ENCODE results near the gene CCT2.

DNA sequence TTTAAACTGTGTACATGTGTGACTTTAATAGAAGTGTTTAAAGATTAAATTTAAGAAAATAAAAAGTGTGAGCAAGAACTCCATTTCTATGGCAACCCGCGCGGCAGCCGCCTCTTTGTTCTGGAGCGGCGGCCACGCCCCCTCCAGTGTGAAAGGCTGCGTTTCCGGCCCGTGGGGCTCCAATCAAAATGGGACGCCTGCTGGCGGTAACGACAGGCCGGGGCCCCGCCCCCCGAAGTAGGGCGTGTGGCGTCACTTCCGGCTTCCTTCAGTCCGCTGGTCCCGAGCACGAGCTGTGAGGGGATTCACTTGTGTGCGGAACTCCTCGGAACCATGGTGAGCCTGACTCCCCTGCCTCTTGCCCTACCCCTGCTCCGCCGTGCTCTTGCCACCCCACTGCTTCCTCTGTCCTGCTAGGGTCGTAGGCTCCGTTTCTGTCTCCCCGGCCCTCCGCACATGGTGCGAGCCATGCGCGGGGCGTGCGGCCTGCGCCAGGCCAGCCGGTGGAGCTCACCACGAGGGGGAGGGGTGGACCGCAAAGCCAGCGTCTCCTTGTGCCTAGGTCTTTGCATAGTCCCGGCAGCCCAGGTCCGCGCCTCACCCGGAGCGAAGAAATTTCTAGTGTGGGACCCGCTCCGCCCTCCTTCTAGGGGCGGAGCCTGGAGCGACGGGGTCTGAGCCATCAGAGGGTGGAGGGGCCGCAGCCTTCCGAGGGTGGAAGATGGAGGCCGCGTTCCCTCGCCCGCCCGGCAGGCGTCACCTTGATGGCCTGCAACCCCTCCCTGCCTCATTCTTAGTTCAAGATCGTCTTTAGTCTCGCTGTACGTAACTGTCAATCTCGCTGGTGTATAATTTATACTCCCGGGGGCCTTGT lies at the start of gene CCT2:
- TF ChIP-seq, protein P1, sequence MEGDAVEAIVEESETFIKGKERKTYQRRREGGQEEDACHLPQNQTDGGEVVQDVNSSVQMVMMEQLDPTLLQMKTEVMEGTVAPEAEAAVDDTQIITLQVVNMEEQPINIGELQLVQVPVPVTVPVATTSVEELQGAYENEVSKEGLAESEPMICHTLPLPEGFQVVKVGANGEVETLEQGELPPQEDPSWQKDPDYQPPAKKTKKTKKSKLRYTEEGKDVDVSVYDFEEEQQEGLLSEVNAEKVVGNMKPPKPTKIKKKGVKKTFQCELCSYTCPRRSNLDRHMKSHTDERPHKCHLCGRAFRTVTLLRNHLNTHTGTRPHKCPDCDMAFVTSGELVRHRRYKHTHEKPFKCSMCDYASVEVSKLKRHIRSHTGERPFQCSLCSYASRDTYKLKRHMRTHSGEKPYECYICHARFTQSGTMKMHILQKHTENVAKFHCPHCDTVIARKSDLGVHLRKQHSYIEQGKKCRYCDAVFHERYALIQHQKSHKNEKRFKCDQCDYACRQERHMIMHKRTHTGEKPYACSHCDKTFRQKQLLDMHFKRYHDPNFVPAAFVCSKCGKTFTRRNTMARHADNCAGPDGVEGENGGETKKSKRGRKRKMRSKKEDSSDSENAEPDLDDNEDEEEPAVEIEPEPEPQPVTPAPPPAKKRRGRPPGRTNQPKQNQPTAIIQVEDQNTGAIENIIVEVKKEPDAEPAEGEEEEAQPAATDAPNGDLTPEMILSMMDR (conservative IDR thresholded peaks at IDR 0.05): peak; percentile 40
- TF ChIP-seq ZFX (IDR thresholded peaks at IDR 0.05): peak; percentile 87
